Measurements from ENCODE around the gene PPIE.
"Not testable (repeated sequence)": the region's sequence is repeated elsewhere in the genome, so short reads cannot be mapped to it uniquely, and the experiment has no call there.

PPIE gene

GRCh38 chr1:39779821-39780220 is 41.1 kb downstream of the PPIE start:
- H3K27me3 ChIP-seq (ENCODE audit: insufficient read depth, poor library complexity, severe bottlenecking): no peaks in the 10 kb centered on the region
- no peaks in the 10 kb centered on the region for H3K4me1 ChIP-seq (ENCODE audit: insufficient read depth, poor library complexity, severe bottlenecking)
- DNase-seq (ENCODE audit: low spot score) (no peak), ATAC-seq (ENCODE audit: low read depth) (no peak)
- no peak overlapping the region for H3K4me3 ChIP-seq (ENCODE audit: severe bottlenecking)
- no peak for TF ChIP-seq CTCF (IDR thresholded peaks at IDR 0.05; ENCODE audit: poor library complexity, severe bottlenecking)
- H3K27ac ChIP-seq (ENCODE audit: poor library complexity, severe bottlenecking): no peak overlapping the region
- H3K36me3 ChIP-seq (ENCODE audit: low read depth): no peaks in the 10 kb centered on the region
- no peaks in the 10 kb centered on the region for H3K9me3 ChIP-seq (ENCODE audit: severe bottlenecking)

- DNase-seq (ENCODE audit: low spot score): no peak
- Histone ChIP-seq H3K4me3 (ENCODE audit: severe bottlenecking) (no peak overlapping the region), H3K4me1 (ENCODE audit: insufficient read depth, poor library complexity, severe bottlenecking) (no peaks in the 10 kb centered on the region), H3K27me3 (ENCODE audit: insufficient read depth, poor library complexity, severe bottlenecking) (no peaks in the 10 kb centered on the region), H3K36me3 (ENCODE audit: low read depth) (no peaks in the 10 kb centered on the region), H3K9me3 (ENCODE audit: severe bottlenecking) (no peaks in the 10 kb centered on the region), H3K27ac (ENCODE audit: poor library complexity, severe bottlenecking) (no peak overlapping the region)
- no peak for ATAC-seq (ENCODE audit: low read depth)
- no peak for TF ChIP-seq CTCF (IDR thresholded peaks at IDR 0.05; ENCODE audit: poor library complexity, severe bottlenecking)
Measured at GRCh38 chr1:39781349-39781715, 42.6 kb downstream of the PPIE start.

GRCh38 chr1:39782103-39782502 is 43.4 kb downstream of the PPIE start:
- no peak for TF ChIP-seq CTCF (IDR thresholded peaks at IDR 0.05; ENCODE audit: poor library complexity, severe bottlenecking)
- ATAC-seq (ENCODE audit: low read depth): no peak
- no peaks in the 10 kb centered on the region for H3K36me3 ChIP-seq (ENCODE audit: low read depth)
- H3K4me1 ChIP-seq (ENCODE audit: insufficient read depth, poor library complexity, severe bottlenecking): no peaks in the 10 kb centered on the region
- no peaks in the 10 kb centered on the region for H3K27me3 ChIP-seq (ENCODE audit: insufficient read depth, poor library complexity, severe bottlenecking)
- H3K9me3 ChIP-seq (ENCODE audit: severe bottlenecking): no peaks in the 10 kb centered on the region
- H3K4me3 ChIP-seq (ENCODE audit: severe bottlenecking): no peak overlapping the region
- no peak for DNase-seq (ENCODE audit: low spot score)
- H3K27ac ChIP-seq (ENCODE audit: poor library complexity, severe bottlenecking): no peak overlapping the region

- not testable (repeated sequence) for ATAC-seq (ENCODE audit: low read depth); H3K9me3 ChIP-seq (ENCODE audit: severe bottlenecking); H3K27me3 ChIP-seq (ENCODE audit: insufficient read depth, poor library complexity, severe bottlenecking); H3K27ac ChIP-seq (ENCODE audit: poor library complexity, severe bottlenecking); H3K36me3 ChIP-seq (ENCODE audit: low read depth); H3K4me3 ChIP-seq (ENCODE audit: severe bottlenecking); H3K4me1 ChIP-seq (ENCODE audit: insufficient read depth, poor library complexity, severe bottlenecking); DNase-seq (ENCODE audit: low spot score)
Measured at GRCh38 chr1:39782685-39783084, 44.0 kb downstream of the PPIE start.

- not testable (repeated sequence) for H3K36me3 ChIP-seq (ENCODE audit: low read depth); H3K27me3 ChIP-seq (ENCODE audit: insufficient read depth, poor library complexity, severe bottlenecking); DNase-seq (ENCODE audit: low spot score); H3K9me3 ChIP-seq (ENCODE audit: severe bottlenecking); ATAC-seq (ENCODE audit: low read depth); H3K4me1 ChIP-seq (ENCODE audit: insufficient read depth, poor library complexity, severe bottlenecking); H3K27ac ChIP-seq (ENCODE audit: poor library complexity, severe bottlenecking); H3K4me3 ChIP-seq (ENCODE audit: severe bottlenecking)
Measured at GRCh38 chr1:39786303-39787107, 47.8 kb downstream of the PPIE start.

- not testable (repeated sequence) for ATAC-seq (ENCODE audit: low read depth); DNase-seq (ENCODE audit: low spot score); H3K27me3 ChIP-seq (ENCODE audit: insufficient read depth, poor library complexity, severe bottlenecking); H3K4me1 ChIP-seq (ENCODE audit: insufficient read depth, poor library complexity, severe bottlenecking); H3K36me3 ChIP-seq (ENCODE audit: low read depth); H3K27ac ChIP-seq (ENCODE audit: poor library complexity, severe bottlenecking); H3K9me3 ChIP-seq (ENCODE audit: severe bottlenecking); H3K4me3 ChIP-seq (ENCODE audit: severe bottlenecking)
Measured at GRCh38 chr1:39787108-39787375, 48.4 kb downstream of the PPIE start.
